GM19099 (cell line): ENCODE results near the gene SUGP2.

ENCODE experiments used
- POLR2A ChIP-seq: IDR thresholded peaks from 3 replicates; pipeline ENCODE4 v1.6.1; 2011; ENCODE audit warnings: low read depth; ENCODE audit not compliant: insufficient read length; ENCODE audit errors: extremely low read depth

Gene SUGP2

GRCh38 chr19:18942692-18943091 is 90.6 kb downstream of the SUGP2 start:
- no peak for TF ChIP-seq POLR2A

DNA sequence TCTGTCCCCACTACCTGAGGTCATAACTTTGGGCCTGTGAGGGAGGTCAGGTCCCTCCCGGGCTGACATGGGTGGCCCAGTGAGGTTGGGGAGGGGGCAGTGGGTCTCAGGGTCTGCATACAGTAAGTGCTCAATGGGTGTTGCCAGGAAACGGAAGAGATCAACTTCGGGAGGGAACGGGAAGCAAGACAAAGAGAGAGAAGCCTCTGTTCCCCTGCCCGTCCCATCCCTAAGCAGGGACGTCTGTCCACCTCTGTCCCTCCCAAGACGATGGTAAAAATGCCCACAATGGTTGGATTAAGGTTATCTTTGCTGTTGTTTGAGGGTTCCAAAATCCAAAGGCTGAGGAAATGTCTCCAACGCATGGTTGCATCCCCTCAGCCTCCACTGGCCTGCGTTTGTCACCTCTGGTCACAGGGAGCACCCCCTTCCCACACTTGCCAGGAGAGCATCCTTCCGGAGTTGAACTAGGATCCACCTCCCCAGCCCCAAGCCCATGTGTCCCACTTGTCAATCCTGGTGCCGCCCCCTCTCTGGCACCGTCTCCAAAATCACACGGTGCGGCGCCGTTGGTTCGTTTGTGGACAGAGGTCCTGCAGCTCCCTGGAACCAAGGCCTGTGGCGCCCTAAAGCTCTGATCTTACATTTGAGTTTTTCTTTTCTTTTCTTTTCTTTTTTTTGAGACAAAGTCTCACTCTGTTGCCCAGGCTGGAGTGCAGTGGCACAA is 91.5 kb downstream of the SUGP2 start:
- no peak for TF ChIP-seq POLR2A
